ENCODE data around the gene SLC6A5. TPM values are rescaled to one million over a fixed set of nuclear protein-coding genes. Genes with fewer than 3 reads are reported as not detected.

The SLC6A5 gene
- total RNA-seq, 2 donors from 2014 or later = 0.11 TPM; not detected in 1

- TF ChIP-seq, protein P1, sequence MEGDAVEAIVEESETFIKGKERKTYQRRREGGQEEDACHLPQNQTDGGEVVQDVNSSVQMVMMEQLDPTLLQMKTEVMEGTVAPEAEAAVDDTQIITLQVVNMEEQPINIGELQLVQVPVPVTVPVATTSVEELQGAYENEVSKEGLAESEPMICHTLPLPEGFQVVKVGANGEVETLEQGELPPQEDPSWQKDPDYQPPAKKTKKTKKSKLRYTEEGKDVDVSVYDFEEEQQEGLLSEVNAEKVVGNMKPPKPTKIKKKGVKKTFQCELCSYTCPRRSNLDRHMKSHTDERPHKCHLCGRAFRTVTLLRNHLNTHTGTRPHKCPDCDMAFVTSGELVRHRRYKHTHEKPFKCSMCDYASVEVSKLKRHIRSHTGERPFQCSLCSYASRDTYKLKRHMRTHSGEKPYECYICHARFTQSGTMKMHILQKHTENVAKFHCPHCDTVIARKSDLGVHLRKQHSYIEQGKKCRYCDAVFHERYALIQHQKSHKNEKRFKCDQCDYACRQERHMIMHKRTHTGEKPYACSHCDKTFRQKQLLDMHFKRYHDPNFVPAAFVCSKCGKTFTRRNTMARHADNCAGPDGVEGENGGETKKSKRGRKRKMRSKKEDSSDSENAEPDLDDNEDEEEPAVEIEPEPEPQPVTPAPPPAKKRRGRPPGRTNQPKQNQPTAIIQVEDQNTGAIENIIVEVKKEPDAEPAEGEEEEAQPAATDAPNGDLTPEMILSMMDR (IDR thresholded peaks at IDR 0.05) = no peak
- H3K27ac ChIP-seq = no peak overlapping the region
- H3K9me3 ChIP-seq = no peaks in the 10 kb centered on the region
- H3K36me3 ChIP-seq = no peaks in the 10 kb centered on the region
- H3K27me3 ChIP-seq = no peaks in the 10 kb centered on the region
- no peaks in the 10 kb centered on the region for H3K4me1 ChIP-seq
- H3K4me3 ChIP-seq = no peak overlapping the region
- DNase-seq (ENCODE audit: low spot score) = no peak
Observed at GRCh38 chr11:20640401-20640800, 41.0 kb downstream of the SLC6A5 start.

GRCh38 chr11:20644360-20644759 is 45.0 kb downstream of the SLC6A5 start:
- Histone ChIP-seq H3K4me1 (no peaks in the 10 kb centered on the region), H3K27ac (no peak overlapping the region), H3K36me3 (no peaks in the 10 kb centered on the region), H3K27me3 (no peaks in the 10 kb centered on the region), H3K4me3 (no peak overlapping the region), H3K9me3 (no peaks in the 10 kb centered on the region)
- TF ChIP-seq, protein P1 (IDR thresholded peaks at IDR 0.05) = no peak
- no peak for DNase-seq (ENCODE audit: low spot score)

- Histone ChIP-seq H3K27ac (no peak overlapping the region), H3K9me3 (no peaks in the 10 kb centered on the region), H3K36me3 (no peaks in the 10 kb centered on the region), H3K4me1 (no peaks in the 10 kb centered on the region), H3K27me3 (no peaks in the 10 kb centered on the region), H3K4me3 (no peak overlapping the region)
- TF ChIP-seq, protein P1 (IDR thresholded peaks at IDR 0.05) = peak; percentile 90 to 92
- no peak for DNase-seq (ENCODE audit: low spot score)
Observed at GRCh38 chr11:20647976-20648565, 48.7 kb downstream of the SLC6A5 start.

- H3K36me3 ChIP-seq = no peaks in the 10 kb centered on the region
- H3K27ac ChIP-seq = no peak overlapping the region
- TF ChIP-seq, protein P1 (IDR thresholded peaks at IDR 0.05) = no peak
- DNase-seq (ENCODE audit: low spot score) = no peak
- H3K4me1 ChIP-seq = no peaks in the 10 kb centered on the region
- no peaks in the 10 kb centered on the region for H3K9me3 ChIP-seq
- H3K4me3 ChIP-seq = no peak overlapping the region
- no peaks in the 10 kb centered on the region for H3K27me3 ChIP-seq
Observed at GRCh38 chr11:20652150-20652806, 52.9 kb downstream of the SLC6A5 start.

- DNase-seq (ENCODE audit: low spot score) = no peak
- TF ChIP-seq, protein P1 (IDR thresholded peaks at IDR 0.05) = no peak
- Histone ChIP-seq H3K27me3 (no peaks in the 10 kb centered on the region), H3K4me1 (no peaks in the 10 kb centered on the region), H3K4me3 (no peak overlapping the region), H3K36me3 (no peaks in the 10 kb centered on the region), H3K9me3 (no peaks in the 10 kb centered on the region), H3K27ac (no peak overlapping the region)
Observed at GRCh38 chr11:20654038-20654437, 54.6 kb downstream of the SLC6A5 start.

Data from right atrium auricular region (tissue), 2 donors.